SK-N-SH treated with all-trans-retinoic acid at 6 μM for 48 hours (cell line): Measurements from ENCODE around the gene CRB3.

Experiments used
- ATAC-seq: fragments of 200-7000 bp; cut with Tn5 transposase; 3 replicates; pipeline ENCODE4 v1.9.1; 2020; ENCODE audit warnings: mild to moderate bottlenecking, moderate library complexity
- ARNTL ChIP-seq: fragments of 450-650 bp; formaldehyde crosslinking; IDR thresholded peaks from 2 replicates; pipeline ENCODE4 v1.5.0; 2020; ENCODE audit warnings: low read depth, mild to moderate bottlenecking, moderate library complexity, borderline replicate concordance
- BACH2 ChIP-seq: fragments of 250-450 bp; sonication (Bioruptor Pico); IDR thresholded peaks from 2 replicates; pipeline ENCODE4 v1.9.0; 2021; ENCODE audit warnings: mild to moderate bottlenecking, borderline replicate concordance
- CSDC2 ChIP-seq: fragments of 250-450 bp; sonication (Bioruptor Pico); IDR thresholded peaks from 2 replicates; pipeline ENCODE4 v1.5.0; 2020; ENCODE audit warnings: mild to moderate bottlenecking, moderate library complexity
- ESRRG ChIP-seq: fragments of 250-450 bp; sonication (Bioruptor Pico); IDR thresholded peaks from 2 replicates; pipeline ENCODE4 v1.6.1; 2021; ENCODE audit warnings: mild to moderate bottlenecking
- GLIS3 ChIP-seq: fragments of 250-450 bp; sonication (Bioruptor Pico); IDR thresholded peaks from 2 replicates; pipeline ENCODE4 v1.5.0; 2020; ENCODE audit warnings: mild to moderate bottlenecking, moderate library complexity
- ISL1 ChIP-seq: fragments of 250-450 bp; sonication (Bioruptor Pico); IDR thresholded peaks from 2 replicates; pipeline ENCODE4 v2.1.2; 2022; ENCODE audit warnings: mild to moderate bottlenecking, moderate library complexity
- OSR1 ChIP-seq: fragments of 250-450 bp; sonication (Bioruptor Pico); IDR thresholded peaks from 2 replicates; pipeline ENCODE4 v1.8.0; 2022; ENCODE audit warnings: moderate library complexity, mild to moderate bottlenecking, inconsistent platforms
- PATZ1 ChIP-seq: fragments of 250-450 bp; sonication (Bioruptor Pico); IDR thresholded peaks from 2 replicates; pipeline ENCODE4 v1.8.0; 2020; ENCODE audit warnings: mild to moderate bottlenecking, moderate library complexity, borderline replicate concordance
- RARB ChIP-seq: fragments of 250-450 bp; sonication (Bioruptor Pico); IDR thresholded peaks from 2 replicates; pipeline ENCODE4 v1.8.0; 2021; ENCODE audit warnings: mild to moderate bottlenecking, moderate library complexity
- SNAI2 ChIP-seq: fragments of 250-450 bp; sonication (Bioruptor Pico); IDR thresholded peaks from 2 replicates; pipeline ENCODE4 v1.5.0; 2020; ENCODE audit warnings: mild to moderate bottlenecking, moderate library complexity
- TCF4 ChIP-seq: fragments of 250-450 bp; sonication (Bioruptor Pico); IDR thresholded peaks from 2 replicates; pipeline ENCODE4 v1.8.0; 2021; ENCODE audit warnings: mild to moderate bottlenecking, moderate library complexity, borderline replicate concordance
- TOX ChIP-seq: fragments of 250-450 bp; sonication (Bioruptor Pico); IDR thresholded peaks from 2 replicates; pipeline ENCODE4 v1.8.0; 2021; ENCODE audit warnings: mild to moderate bottlenecking, moderate library complexity, borderline replicate concordance
- TSHZ2 ChIP-seq: fragments of 250-450 bp; sonication (Bioruptor Pico); IDR thresholded peaks from 2 replicates; pipeline ENCODE4 v1.5.0; 2020; ENCODE audit warnings: mild to moderate bottlenecking, moderate library complexity
- ZC3H10 ChIP-seq: fragments of 250-450 bp; sonication (Bioruptor Pico); IDR thresholded peaks from 2 replicates; pipeline ENCODE4 v1.5.1; 2021; ENCODE audit warnings: mild to moderate bottlenecking, moderate library complexity
- ZFP3 ChIP-seq: fragments of 250-450 bp; sonication (Bioruptor Pico); IDR thresholded peaks from 2 replicates; pipeline ENCODE4 v1.5.0; 2020; ENCODE audit warnings: mild to moderate bottlenecking, moderate library complexity
- ZFP30 ChIP-seq: fragments of 450-650 bp; formaldehyde crosslinking; IDR thresholded peaks from 2 replicates; pipeline ENCODE4 v1.5.0; 2022; ENCODE audit warnings: mild to moderate bottlenecking, moderate library complexity
- ZNF565 ChIP-seq: fragments of 450-650 bp; formaldehyde crosslinking; conservative IDR thresholded peaks from 2 replicates; pipeline ENCODE4 v1.5.0; 2020; ENCODE audit warnings: low read depth, mild to moderate bottlenecking, moderate library complexity
- ZNF8 ChIP-seq: fragments of 450-650 bp; formaldehyde crosslinking; IDR thresholded peaks from 2 replicates; pipeline ENCODE4 v1.5.0; 2020; ENCODE audit warnings: mild to moderate bottlenecking, moderate library complexity
- TF ChIP-seq, protein P1 (sequence below): fragments of 250-450 bp; sonication (Bioruptor Pico); IDR thresholded peaks from 2 replicates; pipeline ENCODE4 v1.5.1; 2020; ENCODE audit warnings: low read depth, mild to moderate bottlenecking, moderate library complexity
- TF ChIP-seq, protein P2 (sequence below): fragments of 250-450 bp; sonication (Bioruptor Pico); IDR thresholded peaks from 2 replicates; pipeline ENCODE4 v1.5.1; 2021; ENCODE audit warnings: mild to moderate bottlenecking, moderate library complexity

The CRB3 gene

DNA sequence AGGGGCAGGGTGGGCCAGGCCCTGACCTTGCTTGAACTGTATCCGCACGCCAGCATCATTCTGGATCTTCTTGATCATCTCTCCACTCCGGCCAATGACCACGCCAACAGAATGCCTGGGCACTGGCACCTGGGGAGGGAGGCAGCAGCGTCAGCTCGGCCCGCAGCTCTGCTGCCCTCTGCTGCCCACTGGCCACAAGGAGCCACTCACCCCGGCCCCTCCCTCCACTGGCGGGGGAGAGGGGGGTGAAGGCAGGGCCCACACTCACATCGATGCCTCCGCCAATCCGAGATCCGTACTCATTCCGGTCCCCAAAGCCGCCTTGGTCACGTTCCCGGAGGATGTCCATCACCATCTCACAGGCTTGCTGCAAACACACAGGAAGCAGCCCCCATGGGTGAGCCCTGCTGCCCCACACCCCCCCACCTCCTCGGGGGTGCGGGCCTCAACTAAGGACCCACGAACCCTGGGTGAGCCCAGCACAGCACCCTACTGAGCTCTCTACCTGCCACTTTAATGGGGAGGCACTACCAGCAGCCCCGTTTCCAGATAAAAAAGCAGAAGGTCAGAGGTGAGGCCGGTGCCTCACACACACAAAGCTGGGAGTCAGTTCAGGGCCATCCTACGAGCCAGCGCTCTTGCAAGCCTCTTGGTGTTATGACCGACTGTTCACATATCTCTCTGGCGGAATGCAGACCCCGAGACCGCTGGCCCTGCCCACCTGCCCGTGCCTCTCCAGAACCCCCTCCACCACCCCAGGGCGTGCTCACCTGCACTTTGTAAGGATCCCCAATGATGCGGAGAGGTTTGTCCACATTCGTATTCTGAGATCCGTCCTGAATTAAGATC is 46.1 kb upstream of the CRB3 start (continued):
- TF ChIP-seq PATZ1 (CRISPR knock-in tag) (no peak), OSR1 (CRISPR knock-in tag) (no peak)

DNA sequence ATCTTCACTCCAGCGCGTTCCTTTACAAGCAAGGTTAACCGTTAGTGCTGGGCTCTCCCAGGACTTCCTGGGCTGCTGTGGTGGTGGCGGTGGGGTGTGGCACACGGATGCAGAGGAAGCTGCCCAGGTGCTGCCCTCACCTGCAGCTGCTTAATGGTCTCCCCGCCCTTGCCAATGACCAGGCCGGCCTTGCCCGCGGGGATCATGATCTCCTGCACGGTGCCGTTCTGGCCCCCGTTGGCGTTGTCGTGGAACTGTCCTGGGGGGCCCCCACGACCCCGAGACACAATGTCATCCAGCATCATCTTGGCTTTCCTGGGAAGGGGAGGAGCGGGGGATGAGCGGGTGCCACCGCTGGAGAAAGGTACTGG is 45.5 kb upstream of the CRB3 start:
- no peak for TF ChIP-seq RARB (CRISPR knock-in tag)
- no peak for TF ChIP-seq TSHZ2 (CRISPR knock-in tag)
- no peak for ATAC-seq

GRCh38 chr19:6421075-6422014 is 42.7 kb upstream of the CRB3 start:
- no peak for ATAC-seq
- no peak for TF ChIP-seq ESRRG
- TF ChIP-seq, protein P1, sequence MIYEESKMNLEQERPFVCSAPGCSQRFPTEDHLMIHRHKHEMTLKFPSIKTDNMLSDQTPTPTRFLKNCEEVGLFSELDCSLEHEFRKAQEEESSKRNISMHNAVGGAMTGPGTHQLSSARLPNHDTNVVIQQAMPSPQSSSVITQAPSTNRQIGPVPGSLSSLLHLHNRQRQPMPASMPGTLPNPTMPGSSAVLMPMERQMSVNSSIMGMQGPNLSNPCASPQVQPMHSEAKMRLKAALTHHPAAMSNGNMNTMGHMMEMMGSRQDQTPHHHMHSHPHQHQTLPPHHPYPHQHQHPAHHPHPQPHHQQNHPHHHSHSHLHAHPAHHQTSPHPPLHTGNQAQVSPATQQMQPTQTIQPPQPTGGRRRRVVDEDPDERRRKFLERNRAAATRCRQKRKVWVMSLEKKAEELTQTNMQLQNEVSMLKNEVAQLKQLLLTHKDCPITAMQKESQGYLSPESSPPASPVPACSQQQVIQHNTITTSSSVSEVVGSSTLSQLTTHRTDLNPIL (CRISPR knock-in tag), result no peak
- TF ChIP-seq GLIS3 (CRISPR knock-in tag), result no peak
- TF ChIP-seq ARNTL (CRISPR knock-in tag), result no peak
- TF ChIP-seq ZFP3 (CRISPR knock-in tag), result no peak
- no peak for TF ChIP-seq SNAI2
- no peak for TF ChIP-seq OSR1 (CRISPR knock-in tag)
- no peak for TF ChIP-seq TCF4
- TF ChIP-seq ISL1 (CRISPR knock-in tag), result no peak
- no peak for TF ChIP-seq ZC3H10
- no peak for TF ChIP-seq CSDC2 (CRISPR knock-in tag)
- TF ChIP-seq BACH2 (CRISPR knock-in tag), result no peak
- TF ChIP-seq PATZ1 (CRISPR knock-in tag), result no peak
- TF ChIP-seq ZNF8 (CRISPR knock-in tag), result no peak
- no peak for TF ChIP-seq ZNF565 (CRISPR knock-in tag)
- TF ChIP-seq, protein P2, sequence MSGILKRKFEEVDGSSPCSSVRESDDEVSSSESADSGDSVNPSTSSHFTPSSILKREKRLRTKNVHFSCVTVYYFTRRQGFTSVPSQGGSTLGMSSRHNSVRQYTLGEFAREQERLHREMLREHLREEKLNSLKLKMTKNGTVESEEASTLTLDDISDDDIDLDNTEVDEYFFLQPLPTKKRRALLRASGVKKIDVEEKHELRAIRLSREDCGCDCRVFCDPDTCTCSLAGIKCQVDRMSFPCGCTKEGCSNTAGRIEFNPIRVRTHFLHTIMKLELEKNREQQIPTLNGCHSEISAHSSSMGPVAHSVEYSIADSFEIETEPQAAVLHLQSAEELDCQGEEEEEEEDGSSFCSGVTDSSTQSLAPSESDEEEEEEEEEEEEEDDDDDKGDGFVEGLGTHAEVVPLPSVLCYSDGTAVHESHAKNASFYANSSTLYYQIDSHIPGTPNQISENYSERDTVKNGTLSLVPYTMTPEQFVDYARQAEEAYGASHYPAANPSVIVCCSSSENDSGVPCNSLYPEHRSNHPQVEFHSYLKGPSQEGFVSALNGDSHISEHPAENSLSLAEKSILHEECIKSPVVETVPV (CRISPR knock-in tag), result no peak
- TF ChIP-seq TOX (CRISPR knock-in tag), result no peak
- no peak for TF ChIP-seq RARB (CRISPR knock-in tag)
- no peak for TF ChIP-seq ZFP30 (CRISPR knock-in tag)
